ENCODE measurements around the gene NEK8. TPM values are rescaled to one million over a fixed set of nuclear protein-coding genes. Genes with fewer than 3 reads are reported as not detected.

NEK8 gene
- total and polyA plus RNA-seq, 4 experiments from 2014 or later = 1.9 to 13.8 (median 8.0) TPM

GRCh38 chr17:28716740-28717577, 11.6 kb upstream of the NEK8 start:
- Histone ChIP-seq H3K9me3 (ENCODE audit: control insufficient read depth in 1 of 2, low read length in 2 of 2) (no peaks in the 10 kb centered on the region), H3K4me3 (ENCODE audit: low read length in 2 of 2) (no peak overlapping the region), H3K4me1 (ENCODE audit: insufficient read depth, low read length) (peaks cover 38% of the 10 kb centered on the region), H3K27ac (ENCODE audit: low read depth, low read length) (no peak overlapping the region), H3K27me3 (ENCODE audit: insufficient read depth, low read length) (peaks cover 11% of the 10 kb centered on the region), H3K36me3 (ENCODE audit: insufficient read depth, low read length) (peaks cover 10% of the 10 kb centered on the region)
- intact Hi-C loops (cut with micrococcal nuclease) = loop anchor here (5.0 kb wide), 1 partner anchor 425 kb away; no protein-coding TSS in a partner anchor
- H3K9me3 Mint-ChIP-seq = no peaks in the 10 kb centered on the region
- ChIA-PET CTCF (ENCODE audit: partially characterized antibody) (interaction anchor here (1.2 kb wide), 1 partner anchor 47 kb away, joined by 3 read pairs; no protein-coding TSS in a partner anchor), POLR2A (ENCODE audit: partially characterized antibody) (interaction anchor here (0.8 kb wide), 1 partner anchor 235 kb away, joined by 3 read pairs; the partner anchor contains the start of gene PHF12)
- H3K27ac Mint-ChIP-seq = peak overlapping the region in 2 of 7 donors; percentile 4 to 16
- DNase-seq = no peak
- H3K36me3 Mint-ChIP-seq = peaks cover 22 to 25% of the 10 kb centered on the region in 2 donors
- H3K27me3 Mint-ChIP-seq = peaks cover 9 to 18% of the 10 kb centered on the region in 2 donors
- H3K4me3 Mint-ChIP-seq = peak overlapping the region in 1 of 8 donors; percentile 39
- peaks cover 25 to 46% (median 36%) of the 10 kb centered on the region in 4 donors for H3K4me1 Mint-ChIP-seq

DNA sequence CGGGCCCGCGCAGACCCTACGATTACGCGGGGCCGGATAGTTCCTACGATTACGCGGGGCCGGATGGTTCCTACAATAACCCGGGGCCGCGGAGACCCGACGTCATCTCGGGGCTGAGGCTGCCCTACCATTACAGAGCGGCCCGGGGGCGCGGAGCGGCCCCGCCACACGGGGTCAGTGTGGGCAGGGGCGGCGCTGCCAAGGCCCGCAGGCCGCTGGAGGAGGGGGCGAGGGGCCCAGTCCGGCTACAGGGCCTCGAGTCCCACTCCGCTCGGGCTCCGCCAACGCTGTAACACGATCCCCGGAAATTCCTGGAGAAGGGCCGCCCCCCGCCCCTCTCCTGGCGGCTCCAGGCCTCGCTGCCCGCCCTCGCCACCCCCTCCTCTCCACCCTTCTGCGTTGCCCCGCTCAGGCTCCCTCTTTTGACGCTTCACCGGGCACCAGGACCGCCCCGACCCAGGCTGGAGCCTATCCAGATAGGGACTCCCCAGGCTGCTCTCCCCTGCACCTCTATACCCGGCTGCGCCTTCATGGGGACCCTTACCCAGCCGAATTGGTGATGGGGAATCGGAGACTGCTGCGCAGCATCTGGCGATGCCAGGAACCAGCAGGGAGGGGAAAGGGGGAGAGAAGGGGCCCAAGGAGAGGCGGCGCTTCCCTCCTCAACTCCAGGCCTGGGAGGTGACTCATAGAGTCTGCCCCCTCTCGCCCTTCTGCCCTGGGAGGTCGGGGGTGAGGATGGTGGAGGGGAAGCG, 10.8 kb upstream of the NEK8 start, which contains the start of gene RAB34:
TSS of gene RAB34 (minus strand) at position 291 of the 755 bp plus-strand sequence. CDS start 602 bp downstream, outside the sequence.
- POLR2A ChIA-PET (ENCODE audit: partially characterized antibody) = interaction anchor here (1.2 to 3.5 kb wide), 2 partner anchors 11 to 71 kb away, joined by 4 to 75 read pairs; partner anchors contain the start of gene NEK8
- H3K27me3 ChIP-seq (ENCODE audit: insufficient read depth, low read length) = peaks cover 11% of the 10 kb centered on the region
- peaks cover 38% of the 10 kb centered on the region for H3K4me1 ChIP-seq (ENCODE audit: insufficient read depth, low read length)
- no peak for DNase-seq
- Mint-ChIP-seq H3K9me3 (no peaks in the 10 kb centered on the region), H3K4me1 (peaks cover 24 to 46% (median 35%) of the 10 kb centered on the region in 4 donors), H3K27me3 (peaks cover 9 to 18% of the 10 kb centered on the region in 2 donors), H3K27ac (peak within 1 kb of the TSS in 5 of 7 donors; percentile 52 to 96 (median 74)), H3K4me3 (peak within 1 kb of the TSS; percentile 49 to 71 (median 53)), H3K36me3 (peaks cover 22 to 28% of the 10 kb centered on the region in 2 donors)
- no peak within 1 kb of the TSS for H3K4me3 ChIP-seq (ENCODE audit: low read length in 2 of 2)
- intact Hi-C loops (cut with micrococcal nuclease) = loop anchor here (2.0 to 5.0 kb wide), 2 partner anchors 71 to 425 kb away; no protein-coding TSS in a partner anchor
- no peaks in the 10 kb centered on the region for H3K9me3 ChIP-seq (ENCODE audit: control insufficient read depth in 1 of 2, low read length in 2 of 2)
- H3K36me3 ChIP-seq (ENCODE audit: insufficient read depth, low read length) = peaks cover 16% of the 10 kb centered on the region
- CTCF ChIA-PET (ENCODE audit: partially characterized antibody) = interaction anchor here (1.4 to 2.2 kb wide), 2 partner anchors 10 to 71 kb away, joined by 3 to 10 read pairs; partner anchors contain the start of gene NEK8
- H3K27ac ChIP-seq (ENCODE audit: low read depth, low read length) = no peak within 1 kb of the TSS

DNA sequence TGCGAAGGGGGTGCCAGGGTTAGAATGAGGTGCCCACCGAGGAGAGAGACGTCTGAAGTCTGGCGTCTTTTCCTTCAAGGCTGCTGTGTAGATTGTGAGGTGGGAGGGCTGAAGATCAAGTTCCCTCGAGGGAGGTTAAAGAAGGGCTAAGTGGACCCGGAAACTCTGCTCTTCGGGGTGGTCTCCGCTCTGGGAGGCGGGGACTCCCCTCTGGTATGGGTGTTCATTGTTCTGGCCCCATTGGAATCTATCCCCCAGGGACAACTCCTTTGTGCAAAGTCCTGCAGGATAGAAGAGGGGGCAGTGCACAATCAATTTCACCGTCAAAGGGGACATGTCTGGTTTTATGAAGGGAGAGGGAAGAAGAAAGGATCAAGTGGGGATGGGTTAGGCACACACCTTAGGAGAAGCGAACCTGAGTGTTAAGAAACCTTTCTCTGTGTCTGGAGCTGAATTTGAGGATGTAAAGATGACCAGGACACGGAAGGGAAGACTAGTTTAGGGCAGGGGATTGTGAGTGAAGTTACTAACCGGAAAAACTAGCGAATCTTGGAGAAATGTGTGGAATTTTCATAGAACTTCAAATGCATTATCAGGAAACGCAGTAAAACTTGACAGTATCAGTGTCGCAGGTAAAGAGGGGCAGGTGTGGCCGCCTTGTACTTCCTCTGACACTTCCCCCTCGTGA, 10.1 kb upstream of the NEK8 start:
- Mint-ChIP-seq H3K36me3 (peaks cover 27 to 33% of the 10 kb centered on the region in 2 donors), H3K4me3 (peak overlapping the region; percentile 49 to 71 (median 53)), H3K27me3 (peaks cover 9 to 18% of the 10 kb centered on the region in 2 donors), H3K9me3 (no peaks in the 10 kb centered on the region), H3K27ac (peak overlapping the region in 5 of 7 donors; percentile 52 to 96 (median 74)), H3K4me1 (peaks cover 24 to 51% (median 38%) of the 10 kb centered on the region in 4 donors)
- H3K9me3 ChIP-seq (ENCODE audit: control insufficient read depth in 1 of 2, low read length in 2 of 2) = no peaks in the 10 kb centered on the region
- peaks cover 24% of the 10 kb centered on the region for H3K36me3 ChIP-seq (ENCODE audit: insufficient read depth, low read length)
- H3K4me1 ChIP-seq (ENCODE audit: insufficient read depth, low read length) = peaks cover 45% of the 10 kb centered on the region
- peaks cover 11% of the 10 kb centered on the region for H3K27me3 ChIP-seq (ENCODE audit: insufficient read depth, low read length)
- ChIA-PET POLR2A (ENCODE audit: partially characterized antibody) (interaction anchor here (1.2 to 11.0 kb wide), 10 partner anchors 8 to 232 kb away, joined by 3 to 528 read pairs (median 20); partner anchors contain the start of genes BLTP2, FLOT2, NEK8 and PHF12), CTCF (ENCODE audit: partially characterized antibody) (interaction anchor here (1.2 to 2.2 kb wide), 4 partner anchors 9 to 234 kb away, joined by 3 to 15 read pairs (median 7); partner anchors contain the start of genes NEK8 and PHF12)
- H3K4me3 ChIP-seq (ENCODE audit: low read length in 2 of 2) = no peak overlapping the region
- H3K27ac ChIP-seq (ENCODE audit: low read depth, low read length) = no peak overlapping the region
- DNase-seq = no peak
- intact Hi-C loops (cut with micrococcal nuclease) = loop anchor here (1.0 to 5.0 kb wide), 5 partner anchors 7 to 424 kb away; partner anchors contain the start of genes NEK8 and PROCA1

GRCh38 chr17:28719021-28719433, 9.6 kb upstream of the NEK8 start:
- H3K27ac ChIP-seq (ENCODE audit: low read depth, low read length) = peak overlapping the region; percentile 86
- H3K4me1 ChIP-seq (ENCODE audit: insufficient read depth, low read length) = peaks cover 45% of the 10 kb centered on the region
- Mint-ChIP-seq H3K4me3 (peak overlapping the region; percentile 94 to 99 (median 96)), H3K9me3 (no peaks in the 10 kb centered on the region), H3K27me3 (peaks cover 9 to 18% of the 10 kb centered on the region in 2 donors), H3K4me1 (peaks cover 26 to 56% (median 41%) of the 10 kb centered on the region in 4 donors), H3K36me3 (peaks cover 31 to 39% of the 10 kb centered on the region in 2 donors), H3K27ac (peak overlapping the region; percentile 96 to 100 (median 99))
- H3K9me3 ChIP-seq (ENCODE audit: control insufficient read depth in 1 of 2, low read length in 2 of 2) = no peaks in the 10 kb centered on the region
- ChIA-PET POLR2A (ENCODE audit: partially characterized antibody) (interaction anchor here (0.6 to 11.0 kb wide), 27 partner anchors 9 to 575 kb away, joined by 3 to 528 read pairs (median 4); partner anchors contain the start of genes ALDOC, BLTP2, DHRS13 and FLOT2), CTCF (ENCODE audit: partially characterized antibody) (interaction anchor here (0.6 to 2.2 kb wide), 14 partner anchors 7 to 234 kb away, joined by 3 to 21 read pairs (median 4); partner anchors contain the start of genes DHRS13, NEK8, PHF12 and PROCA1)
- peak overlapping the region; percentile 78 to 95 for H3K4me3 ChIP-seq (ENCODE audit: low read length in 2 of 2)
- peaks cover 28% of the 10 kb centered on the region for H3K36me3 ChIP-seq (ENCODE audit: insufficient read depth, low read length)
- no peak for DNase-seq
- intact Hi-C loops (cut with micrococcal nuclease) = loop anchor here (1.0 to 5.0 kb wide), 5 partner anchors 8 to 423 kb away; partner anchors contain the start of genes NEK8 and PROCA1
- H3K27me3 ChIP-seq (ENCODE audit: insufficient read depth, low read length) = peaks cover 11% of the 10 kb centered on the region

DNA sequence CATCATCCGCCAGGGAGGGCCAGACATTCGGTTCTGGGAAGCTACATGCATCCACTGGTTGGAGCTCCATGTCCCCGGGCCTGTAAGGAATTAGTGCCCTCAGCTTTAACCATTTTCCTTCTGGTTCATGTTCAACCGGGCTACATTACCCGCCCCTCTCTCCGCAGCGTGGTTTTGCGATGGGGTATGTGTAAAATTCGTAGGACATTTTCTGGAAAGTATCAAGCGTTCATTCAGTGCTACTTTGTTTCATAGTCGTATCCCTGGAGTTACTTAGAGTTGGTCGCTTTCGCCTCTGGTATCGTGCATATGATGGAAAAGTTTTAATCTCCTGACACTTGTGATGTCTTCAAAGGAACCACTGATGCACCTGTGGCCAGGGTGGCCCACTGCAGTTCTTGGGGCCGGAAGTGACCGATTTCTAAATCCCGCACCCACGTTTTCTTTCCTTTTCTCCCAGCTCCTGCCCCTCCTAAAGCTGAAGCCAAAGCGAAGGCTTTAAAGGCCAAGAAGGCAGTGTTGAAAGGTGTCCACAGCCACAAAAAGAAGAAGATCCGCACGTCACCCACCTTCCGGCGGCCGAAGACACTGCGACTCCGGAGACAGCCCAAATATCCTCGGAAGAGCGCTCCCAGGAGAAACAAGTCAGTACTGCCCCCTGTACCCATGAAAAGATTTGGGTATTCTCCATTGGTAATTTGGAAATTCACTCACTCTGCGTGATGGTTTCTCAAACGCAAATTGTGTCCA, 8.2 kb upstream of the NEK8 start:
- peak overlapping the region; percentile 94 to 99 (median 96) for H3K4me3 Mint-ChIP-seq
- peaks cover 35 to 53% of the 10 kb centered on the region in 2 donors for H3K36me3 Mint-ChIP-seq
- Histone ChIP-seq H3K27me3 (ENCODE audit: insufficient read depth, low read length) (peaks cover 11% of the 10 kb centered on the region), H3K4me1 (ENCODE audit: insufficient read depth, low read length) (peaks cover 53% of the 10 kb centered on the region), H3K36me3 (ENCODE audit: insufficient read depth, low read length) (peaks cover 42% of the 10 kb centered on the region), H3K27ac (ENCODE audit: low read depth, low read length) (peak overlapping the region; percentile 86), H3K4me3 (ENCODE audit: low read length in 2 of 2) (peak overlapping the region; percentile 78 to 95), H3K9me3 (ENCODE audit: control insufficient read depth in 1 of 2, low read length in 2 of 2) (no peaks in the 10 kb centered on the region)
- POLR2A ChIA-PET (ENCODE audit: partially characterized antibody) = interaction anchor here (0.7 to 11.0 kb wide), 26 partner anchors 8 to 895 kb away, joined by 3 to 528 read pairs (median 4); partner anchors contain the start of genes ALDOC, BLTP2, DHRS13 and FLOT2
- CTCF ChIA-PET (ENCODE audit: partially characterized antibody) = interaction anchor here (0.6 to 2.2 kb wide), 10 partner anchors 8 to 396 kb away, joined by 3 to 21 read pairs (median 5); partner anchors contain the start of genes DHRS13, NEK8, PHF12 and PROCA1
- peak overlapping the region; percentile 96 to 100 (median 99) for H3K27ac Mint-ChIP-seq
- DNase-seq = peak in 1 of 5 donors; percentile 69
- intact Hi-C loops (cut with micrococcal nuclease) = loop anchor here (10.0 kb wide), 1 partner anchor 574 kb away; the partner anchor contains the start of gene NUFIP2
- H3K9me3 Mint-ChIP-seq = no peaks in the 10 kb centered on the region
- H3K4me1 Mint-ChIP-seq = peaks cover 38 to 70% (median 53%) of the 10 kb centered on the region in 4 donors
- H3K27me3 Mint-ChIP-seq = peaks cover 5 to 12% of the 10 kb centered on the region in 2 donors

Measured in CD4-positive, alpha-beta memory T cell (primary cell).